ENCODE data around the gene ERI3. TPM values are rescaled to one million over a fixed set of nuclear protein-coding genes. Genes with fewer than 3 reads are reported as not detected.

ERI3 gene
- total and polyA plus RNA-seq, 2 donors from 2014 or later, result 60.4 to 126 TPM

- no peak for TF ChIP-seq CTCF (IDR thresholded peaks at IDR 0.05; ENCODE audit: borderline replicate concordance, extremely low read depth, insufficient read depth)
- intact Hi-C loops (cut with DNase I), result no loop called here
- Histone ChIP-seq H3K27ac (ENCODE audit: low read depth in 2 of 2, low read length in 2 of 2) (no peak overlapping the region), H3K9ac (ENCODE audit: low read length in 3 of 3) (no peak overlapping the region), H3K4me3 (ENCODE audit: low read length in 3 of 3) (no peak overlapping the region), H3K27me3 (ENCODE audit: control insufficient read depth, insufficient read depth, low read length) (no peaks in the 10 kb centered on the region), H3K36me3 (ENCODE audit: control insufficient read depth in 2 of 3, insufficient read depth in 3 of 3, low read length in 3 of 3) (no peaks in the 10 kb centered on the region), H3K4me1 (ENCODE audit: control insufficient read depth in 2 of 3, insufficient read depth in 2 of 3, low read depth in 1 of 3, low read length in 3 of 3) (no peaks in the 10 kb centered on the region), H3K9me3 (ENCODE audit: control insufficient read depth in 2 of 3, insufficient read depth in 1 of 3, low read length in 3 of 3) (no peaks in the 10 kb centered on the region)
- FAIRE-seq (no peak), DNase-seq (no peak)
Measured at GRCh38 chr1:44368471-44369151, 13.6 kb upstream of the ERI3 start.

- H3K4me1 ChIP-seq (ENCODE audit: control insufficient read depth in 2 of 3, insufficient read depth in 2 of 3, low read depth in 1 of 3, low read length in 3 of 3), result no peaks in the 10 kb centered on the region
- H3K9me3 ChIP-seq (ENCODE audit: control insufficient read depth in 2 of 3, insufficient read depth in 1 of 3, low read length in 3 of 3), result no peaks in the 10 kb centered on the region
- no peak for DNase-seq
- no peaks in the 10 kb centered on the region for H3K27me3 ChIP-seq (ENCODE audit: control insufficient read depth, insufficient read depth, low read length)
- intact Hi-C loops (cut with DNase I), result no loop called here
- TF ChIP-seq CTCF (IDR thresholded peaks at IDR 0.05; ENCODE audit: borderline replicate concordance, extremely low read depth, insufficient read depth), result no peak
- H3K4me3 ChIP-seq (ENCODE audit: low read length in 3 of 3), result no peak overlapping the region
- H3K9ac ChIP-seq (ENCODE audit: low read length in 3 of 3), result no peak overlapping the region
- no peak overlapping the region for H3K27ac ChIP-seq (ENCODE audit: low read depth in 2 of 2, low read length in 2 of 2)
- no peak for FAIRE-seq
- no peaks in the 10 kb centered on the region for H3K36me3 ChIP-seq (ENCODE audit: control insufficient read depth in 2 of 3, insufficient read depth in 3 of 3, low read length in 3 of 3)
Measured at GRCh38 chr1:44367944-44368343, 12.9 kb upstream of the ERI3 start.

GRCh38 chr1:44366371-44366975, 11.4 kb upstream of the ERI3 start:
- no peak for DNase-seq
- H3K27me3 ChIP-seq (ENCODE audit: control insufficient read depth, insufficient read depth, low read length), result no peaks in the 10 kb centered on the region
- H3K36me3 ChIP-seq (ENCODE audit: control insufficient read depth in 2 of 3, insufficient read depth in 3 of 3, low read length in 3 of 3), result no peaks in the 10 kb centered on the region
- no peak for FAIRE-seq
- H3K4me1 ChIP-seq (ENCODE audit: control insufficient read depth in 2 of 3, insufficient read depth in 2 of 3, low read depth in 1 of 3, low read length in 3 of 3), result no peaks in the 10 kb centered on the region
- no peak overlapping the region for H3K9ac ChIP-seq (ENCODE audit: low read length in 3 of 3)
- H3K27ac ChIP-seq (ENCODE audit: low read depth in 2 of 2, low read length in 2 of 2), result no peak overlapping the region
- intact Hi-C loops (cut with DNase I), result no loop called here
- no peaks in the 10 kb centered on the region for H3K9me3 ChIP-seq (ENCODE audit: control insufficient read depth in 2 of 3, insufficient read depth in 1 of 3, low read length in 3 of 3)
- H3K4me3 ChIP-seq (ENCODE audit: low read length in 3 of 3), result no peak overlapping the region
- TF ChIP-seq CTCF (IDR thresholded peaks at IDR 0.05; ENCODE audit: borderline replicate concordance, extremely low read depth, insufficient read depth), result no peak

Measured in kidney (tissue), 14 donors.